GM21381 (cell line): ENCODE results near the gene SCEL.
"Not testable (repeated sequence)": the region's sequence is repeated elsewhere in the genome, so short reads cannot be mapped to it uniquely, and the experiment has no call there.

Experiments
- ATAC-seq: cut with Tn5 transposase; IDR thresholded peaks from one replicate; pipeline ENCODE4 v1.9.1; 2021; ENCODE audit warnings: mild to moderate bottlenecking, moderate library complexity; ENCODE audit not compliant: unreplicated experiment

Gene SCEL, protein sequence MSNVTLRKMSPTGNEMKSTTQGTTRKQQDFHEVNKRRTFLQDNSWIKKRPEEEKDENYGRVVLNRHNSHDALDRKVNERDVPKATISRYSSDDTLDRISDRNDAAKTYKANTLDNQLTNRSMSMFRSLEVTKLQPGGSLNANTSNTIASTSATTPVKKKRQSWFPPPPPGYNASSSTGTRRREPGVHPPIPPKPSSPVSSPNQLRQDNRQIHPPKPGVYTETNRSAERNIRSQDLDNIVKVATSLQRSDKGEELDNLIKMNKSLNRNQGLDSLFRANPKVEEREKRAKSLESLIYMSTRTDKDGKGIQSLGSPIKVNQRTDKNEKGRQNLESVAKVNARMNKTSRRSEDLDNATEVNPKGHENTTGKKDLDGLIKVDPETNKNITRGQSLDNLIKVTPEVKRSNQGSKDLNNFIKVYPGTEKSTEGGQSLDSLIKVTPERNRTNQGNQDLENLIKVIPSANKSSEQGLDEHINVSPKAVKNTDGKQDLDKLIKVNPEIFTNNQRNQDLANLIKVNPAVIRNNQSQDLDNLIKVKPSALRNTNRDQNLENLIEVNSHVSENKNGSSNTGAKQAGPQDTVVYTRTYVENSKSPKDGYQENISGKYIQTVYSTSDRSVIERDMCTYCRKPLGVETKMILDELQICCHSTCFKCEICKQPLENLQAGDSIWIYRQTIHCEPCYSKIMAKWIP

DNA sequence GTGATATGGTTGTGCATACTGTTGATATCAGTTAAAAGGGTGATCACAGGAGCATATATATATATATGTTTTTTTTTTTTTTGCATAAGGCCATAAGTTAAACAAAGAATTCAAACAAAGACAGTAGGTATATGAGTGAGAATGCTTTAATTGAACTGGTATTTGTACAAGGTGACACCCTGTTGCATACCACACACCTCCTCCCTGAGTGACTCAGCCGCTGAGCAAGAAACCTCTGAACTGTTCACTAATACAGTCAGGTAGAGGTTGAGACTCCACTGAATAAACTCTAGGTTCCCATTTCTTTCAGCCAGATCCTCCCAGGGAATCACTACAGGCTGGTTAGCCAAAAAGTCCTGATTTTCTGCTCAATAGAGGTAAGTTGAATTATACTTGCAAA is at the start of gene SCEL:
Gene SCEL (plus strand): TSS at position 259 of the 400 bp plus-strand sequence. CDS start 20,170 bp downstream, outside the sequence.
- no peak for ATAC-seq

DNA sequence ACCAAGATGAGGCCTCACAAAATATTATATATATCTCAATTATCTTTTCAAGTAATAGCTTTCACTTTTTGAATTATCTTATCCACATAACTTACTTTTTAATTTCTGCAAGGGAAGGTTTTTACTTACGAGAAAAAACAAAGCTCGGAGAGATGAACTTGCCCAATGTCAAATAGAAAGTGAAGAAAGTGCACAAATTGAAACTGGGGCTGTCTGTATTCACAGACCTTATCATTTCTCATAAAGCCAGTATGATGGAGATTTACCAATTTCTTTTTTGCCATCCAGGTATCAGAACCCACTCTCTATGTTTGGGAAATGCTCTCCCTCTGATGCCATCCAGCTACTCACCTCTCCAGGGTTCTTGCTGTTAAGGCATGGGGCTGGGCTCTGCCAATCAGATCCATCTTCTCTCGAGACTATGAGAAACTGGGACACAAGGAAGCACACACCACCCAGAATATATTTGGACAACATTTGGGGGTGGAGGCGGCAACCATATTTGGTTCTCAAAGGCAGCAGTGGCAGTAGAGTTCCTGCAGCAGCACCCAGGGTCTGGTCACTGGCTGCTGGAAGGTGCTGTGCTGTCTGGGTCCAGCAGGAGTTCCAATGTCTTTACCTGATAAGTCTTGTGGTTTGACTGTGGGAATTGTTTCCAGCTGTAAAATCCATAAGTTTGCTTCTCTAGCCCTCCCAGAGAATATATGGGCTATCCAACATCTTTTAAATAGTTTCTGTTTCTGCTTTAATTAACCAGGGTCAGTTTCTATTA is 45.8 kb upstream of the SCEL start:
- no peak for ATAC-seq

DNA sequence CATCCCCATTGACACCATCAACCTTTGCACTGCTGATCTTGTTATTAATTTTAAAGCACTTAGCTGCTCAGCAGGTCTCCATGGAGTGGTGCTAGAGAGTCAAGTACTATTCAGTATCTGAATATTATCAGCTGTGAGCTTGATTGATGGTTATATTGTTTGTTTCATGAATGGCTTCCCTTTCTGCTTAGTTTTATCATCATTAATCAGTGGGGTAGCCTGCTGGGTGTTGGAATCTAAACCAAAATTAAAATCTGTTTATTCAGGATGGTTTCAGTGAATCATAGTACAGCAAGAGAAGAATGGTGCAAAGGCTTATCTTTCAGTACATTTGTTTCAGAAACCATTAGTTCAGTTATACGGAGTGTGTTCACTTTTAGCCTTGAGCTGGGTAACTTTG is 42.5 kb upstream of the SCEL start:
- ATAC-seq = peak; percentile 63

DNA sequence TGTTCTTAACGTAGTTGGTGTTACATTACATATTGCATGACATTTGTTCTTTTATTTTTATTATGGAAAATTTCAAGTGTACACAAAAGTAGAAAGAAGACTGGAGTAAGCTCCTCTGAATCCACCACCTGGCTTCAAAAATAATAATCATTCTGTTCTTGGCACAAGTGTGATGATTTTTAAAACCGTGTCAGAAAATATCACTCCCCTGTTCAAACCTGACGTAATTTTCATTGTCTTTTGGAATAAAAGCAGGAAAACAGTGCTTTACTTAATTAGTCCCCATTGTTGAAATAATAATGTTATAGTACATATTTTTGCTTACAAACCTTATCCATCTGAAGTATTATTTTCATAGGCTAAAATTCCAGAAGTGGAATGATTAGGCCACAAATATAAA is 41.3 kb upstream of the SCEL start:
- ATAC-seq = no peak

DNA sequence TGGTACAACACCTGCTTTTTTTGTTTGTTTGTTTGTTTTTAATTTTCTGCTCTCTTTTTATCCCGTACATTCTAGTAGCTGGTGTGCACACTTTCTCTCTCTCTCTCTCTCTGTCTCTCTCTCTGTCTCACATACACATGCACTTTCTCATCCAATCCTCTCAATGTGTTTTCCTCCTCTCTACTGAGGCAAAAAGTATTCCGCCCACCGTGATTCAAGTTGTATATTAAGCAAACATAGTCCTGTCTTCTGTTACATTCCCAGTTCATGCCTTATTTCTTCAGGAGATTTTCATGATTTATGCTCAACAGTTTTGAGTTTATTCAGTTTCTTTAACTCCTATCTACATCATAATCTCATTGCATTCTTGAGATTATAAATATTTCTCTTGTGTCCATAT is 38.2 kb upstream of the SCEL start:
- no peak for ATAC-seq

DNA sequence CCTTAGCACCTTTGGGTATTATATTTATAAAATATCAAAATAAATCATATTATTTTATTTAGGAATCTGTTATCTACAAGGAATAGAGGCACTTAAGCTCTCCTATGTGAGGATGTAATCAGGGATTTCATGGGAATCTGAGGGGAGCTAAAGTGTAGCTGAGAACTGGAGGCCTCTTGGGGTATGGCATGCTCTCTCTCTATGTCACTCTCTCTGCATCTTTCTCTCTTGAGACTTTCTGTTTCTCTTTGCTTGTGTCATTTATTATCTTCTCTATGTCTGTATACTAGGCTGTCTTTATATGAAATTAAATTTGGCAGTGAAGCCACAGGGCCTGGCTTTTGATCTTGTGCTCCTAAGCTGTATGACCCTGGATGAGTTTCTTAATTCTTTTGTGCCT is 37.7 kb upstream of the SCEL start:
- ATAC-seq = no peak

DNA sequence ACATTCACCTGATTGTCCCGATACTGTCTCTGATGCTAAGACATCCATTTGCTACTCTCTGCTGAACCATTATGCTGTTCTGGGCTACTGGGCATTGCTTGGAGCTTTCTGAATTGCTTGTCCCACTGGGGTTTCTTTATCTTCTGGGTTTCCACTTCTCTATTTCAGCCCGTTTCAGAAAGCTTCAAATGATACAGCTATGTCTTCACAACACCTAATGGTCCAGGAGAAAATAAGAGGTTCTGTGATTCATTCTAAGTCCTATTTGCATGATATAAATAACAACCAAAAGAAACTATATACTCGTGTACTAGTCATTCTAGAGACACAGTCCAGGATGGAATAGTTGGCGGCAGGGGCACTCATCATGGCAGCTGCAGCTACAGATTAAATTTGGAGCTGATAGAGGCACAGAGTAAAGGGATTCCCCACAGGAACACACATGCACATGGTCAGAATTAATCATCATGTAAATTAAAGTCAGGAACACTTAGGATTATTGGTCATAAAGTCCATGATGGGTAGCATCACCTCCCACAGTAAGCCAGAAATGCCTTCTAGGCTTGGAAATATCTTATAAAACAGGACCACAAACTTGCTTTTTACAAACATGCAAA is 33.3 kb upstream of the SCEL start:
- peak; percentile 77 for ATAC-seq

DNA sequence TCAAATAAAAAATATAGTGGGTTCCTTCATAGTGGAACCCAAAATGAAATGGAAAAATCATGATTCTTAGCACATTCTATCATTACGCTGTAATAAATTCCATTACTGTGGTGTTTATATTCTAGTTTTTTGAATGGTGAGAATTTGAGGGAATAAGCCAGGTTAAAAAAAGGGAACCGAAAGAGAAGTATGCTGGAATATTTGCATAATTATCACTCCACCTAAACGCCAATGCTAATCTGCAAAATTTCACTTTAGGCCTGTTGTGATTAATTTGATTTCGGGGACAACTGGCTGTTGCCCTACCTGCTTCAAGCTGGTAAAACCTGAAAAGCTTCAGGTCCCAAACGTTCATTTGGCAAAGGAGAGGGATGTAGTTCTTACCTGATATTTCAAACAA is 32.1 kb upstream of the SCEL start:
- ATAC-seq = peak; percentile 34

DNA sequence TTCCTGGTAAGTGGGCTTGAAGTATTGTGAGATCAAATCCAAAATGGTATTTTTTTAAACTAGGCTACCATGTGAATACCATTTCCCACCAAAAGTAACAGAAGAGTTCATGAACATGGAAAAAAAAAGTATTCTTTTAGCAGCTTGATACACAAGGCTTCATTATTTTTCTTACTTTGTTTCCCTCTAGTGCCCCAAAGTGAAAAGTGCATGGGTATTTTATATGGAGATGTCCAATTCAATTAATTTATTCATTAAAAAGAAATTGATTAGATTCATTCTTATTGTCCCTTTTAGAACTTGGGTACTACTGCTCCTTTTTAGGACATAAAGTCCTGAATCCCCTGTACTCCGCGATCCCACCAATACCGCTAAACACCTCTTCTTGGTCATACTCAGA is 28.6 kb upstream of the SCEL start:
- no peak for ATAC-seq

DNA sequence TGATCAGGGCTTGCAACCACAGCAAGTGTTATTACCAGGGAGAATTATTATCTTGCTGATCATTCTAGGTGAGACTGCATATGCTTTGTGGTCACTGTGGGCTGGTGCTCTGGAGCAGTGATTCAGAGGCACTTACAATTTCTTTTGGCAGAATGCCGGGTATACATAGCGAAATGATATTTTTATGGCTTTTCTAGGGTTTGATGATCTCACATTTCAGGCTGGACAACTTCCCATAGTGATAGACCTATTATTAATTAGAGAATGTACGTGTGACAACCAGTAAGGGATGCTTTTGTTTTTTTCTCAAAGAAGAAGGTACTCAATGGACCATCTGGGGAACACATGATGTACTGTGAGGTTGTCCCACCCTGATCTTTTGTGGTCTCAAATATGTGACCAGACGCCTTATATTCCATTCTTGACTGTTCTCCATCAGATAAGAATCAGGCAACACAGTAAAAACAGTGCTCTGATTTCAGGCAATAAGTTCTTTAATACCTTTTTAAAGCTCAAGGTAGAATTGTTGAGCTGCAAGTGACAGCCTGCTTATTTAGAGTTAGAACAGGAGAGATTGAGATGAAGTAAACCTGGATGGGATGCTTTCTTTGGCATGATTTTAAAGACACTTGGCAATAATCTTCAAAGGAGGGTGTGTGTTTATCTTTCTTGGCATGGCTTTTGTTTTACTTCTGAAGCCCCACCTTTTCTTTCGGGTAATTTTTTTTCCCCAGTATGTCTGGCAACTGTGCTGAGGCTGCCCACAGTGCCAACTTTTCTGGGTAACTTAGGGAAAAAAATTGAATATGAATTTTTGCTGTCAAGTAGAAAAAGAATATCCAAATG is 27.4 kb upstream of the SCEL start:
- no peak for ATAC-seq

DNA sequence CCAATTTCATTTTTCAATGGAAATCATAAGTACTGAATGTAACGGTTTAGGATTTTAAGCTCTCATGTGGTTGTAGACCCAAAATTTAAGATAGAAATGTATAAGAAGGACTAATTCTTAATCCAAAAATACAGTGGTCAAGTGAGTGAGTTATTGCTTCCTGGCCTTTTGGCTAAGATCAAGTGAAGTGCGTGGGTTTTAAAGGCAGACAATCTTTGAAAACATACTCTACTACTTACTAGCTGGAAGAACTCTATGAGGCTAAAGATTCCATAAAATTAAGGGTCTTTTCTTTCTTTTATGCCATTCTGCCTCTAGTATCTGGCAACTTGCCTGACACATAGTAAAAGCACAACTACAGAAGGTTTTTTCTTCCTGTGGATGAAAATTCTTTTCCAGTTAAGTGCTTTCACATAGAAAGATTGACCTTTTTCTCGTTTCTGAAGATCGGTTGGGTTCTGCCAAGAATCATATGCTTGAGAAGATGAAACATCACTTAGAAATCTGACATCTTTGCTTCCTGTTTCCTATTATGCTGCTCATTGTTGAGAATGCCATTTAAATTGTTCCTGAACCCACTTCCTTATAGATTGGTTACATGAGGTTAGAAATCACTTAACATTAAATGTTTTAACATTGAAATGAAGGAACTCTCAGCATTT is 26.4 kb upstream of the SCEL start:
- ATAC-seq = no peak

DNA sequence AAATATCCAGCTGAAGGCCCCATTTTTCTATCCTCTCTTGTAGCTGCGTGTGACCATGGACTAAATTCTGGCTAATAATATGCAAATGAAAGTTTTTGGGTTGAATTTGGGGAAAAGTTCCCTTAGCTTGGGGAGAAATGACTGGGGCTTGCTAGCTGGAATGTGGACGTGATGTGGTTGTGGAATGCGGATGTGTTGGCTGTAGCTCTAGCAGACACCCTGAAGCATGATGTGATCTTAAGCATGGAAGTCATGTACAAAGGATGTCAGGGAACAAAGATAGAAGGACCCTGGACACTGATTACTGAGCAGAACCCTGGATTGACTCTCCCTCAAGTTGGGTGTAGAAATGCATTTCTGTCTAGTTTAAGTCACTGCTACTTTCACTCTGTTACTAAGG is 25.4 kb upstream of the SCEL start:
- no peak for ATAC-seq

DNA sequence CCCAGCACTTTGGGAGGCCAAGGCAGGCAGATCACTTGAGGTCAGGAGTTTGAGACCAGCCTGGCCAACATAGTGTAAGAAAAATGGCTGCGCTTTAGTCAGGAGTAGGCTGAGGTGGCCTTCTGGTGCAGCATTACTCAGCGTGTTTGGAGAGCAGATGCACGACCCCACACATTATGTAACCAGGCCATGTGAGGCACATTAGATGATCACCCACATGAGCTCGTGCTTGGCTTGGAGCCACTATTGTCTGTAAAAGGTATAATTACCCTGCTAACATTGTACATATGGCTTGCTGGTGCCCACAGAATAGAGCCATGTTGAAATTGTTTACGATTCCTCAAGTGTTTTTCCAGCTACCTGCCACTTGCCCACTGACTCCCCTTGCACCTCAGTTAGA is 24.0 kb upstream of the SCEL start:
- ATAC-seq = no peak

DNA sequence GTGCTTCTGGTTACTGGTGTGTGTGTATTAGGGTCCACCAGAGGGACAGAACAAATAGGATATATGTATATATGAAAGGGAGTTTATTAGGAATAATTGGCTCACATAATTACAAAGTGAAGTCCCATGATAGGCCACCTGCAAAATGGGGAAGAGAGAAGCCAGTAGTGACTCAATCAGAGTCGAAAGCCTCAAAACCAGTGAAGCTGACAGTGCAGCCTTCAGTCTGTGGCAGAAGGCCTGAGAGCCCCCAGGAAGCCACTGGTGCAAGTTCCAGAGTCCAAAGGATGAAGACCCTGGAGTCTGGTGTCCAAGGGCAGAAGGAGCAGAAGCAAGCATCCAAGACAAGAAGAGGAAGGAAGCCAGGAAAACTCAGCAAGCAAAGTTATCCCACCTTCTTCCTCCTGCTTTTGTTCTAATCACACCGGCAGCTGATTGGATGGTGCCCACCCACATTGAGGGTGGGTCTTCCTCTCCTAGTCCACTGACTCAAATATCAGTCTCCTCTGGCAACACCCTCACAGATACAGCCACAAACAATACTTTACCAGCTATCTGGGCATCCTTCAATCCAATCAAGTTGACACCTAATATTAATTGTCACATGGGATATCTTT is 21.7 kb upstream of the SCEL start:
- ATAC-seq = peak; percentile 84

DNA sequence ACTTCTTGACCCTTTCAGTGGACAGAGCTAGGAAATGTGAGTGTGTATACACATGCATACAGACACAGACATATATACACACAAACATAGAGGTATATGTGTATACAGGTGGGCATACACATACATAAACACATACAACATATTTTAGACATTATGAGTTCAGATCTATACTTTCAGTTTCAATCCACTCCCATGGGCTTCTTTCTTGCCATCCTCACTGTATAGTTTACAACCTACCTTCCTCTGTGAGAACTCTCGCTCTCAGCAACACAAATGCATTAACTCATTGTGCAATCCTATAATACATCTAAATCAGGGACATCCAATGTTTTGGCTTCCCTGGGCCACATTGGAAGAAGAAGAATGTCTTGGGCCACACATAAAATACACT is 21.2 kb upstream of the SCEL start:
- peak; percentile 79 for ATAC-seq

DNA sequence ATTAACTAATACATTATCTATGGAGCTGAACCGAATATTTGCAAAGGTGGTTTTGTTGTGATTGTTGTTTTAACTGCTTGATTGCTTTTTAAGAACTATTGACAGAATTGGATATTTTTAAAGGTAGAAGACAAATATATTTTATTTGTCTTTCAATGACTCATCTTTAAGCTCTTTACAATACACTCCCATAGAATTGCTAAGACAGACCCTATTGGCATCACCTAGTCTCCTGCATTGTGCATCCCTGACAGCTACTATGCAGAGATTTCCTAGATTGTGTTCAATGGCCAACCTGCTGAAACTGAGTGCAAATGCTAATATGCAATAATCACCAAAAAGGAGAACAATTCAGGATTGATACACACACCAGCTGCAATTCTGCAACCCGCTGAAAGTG is 19.7 kb upstream of the SCEL start:
- no peak for ATAC-seq

DNA sequence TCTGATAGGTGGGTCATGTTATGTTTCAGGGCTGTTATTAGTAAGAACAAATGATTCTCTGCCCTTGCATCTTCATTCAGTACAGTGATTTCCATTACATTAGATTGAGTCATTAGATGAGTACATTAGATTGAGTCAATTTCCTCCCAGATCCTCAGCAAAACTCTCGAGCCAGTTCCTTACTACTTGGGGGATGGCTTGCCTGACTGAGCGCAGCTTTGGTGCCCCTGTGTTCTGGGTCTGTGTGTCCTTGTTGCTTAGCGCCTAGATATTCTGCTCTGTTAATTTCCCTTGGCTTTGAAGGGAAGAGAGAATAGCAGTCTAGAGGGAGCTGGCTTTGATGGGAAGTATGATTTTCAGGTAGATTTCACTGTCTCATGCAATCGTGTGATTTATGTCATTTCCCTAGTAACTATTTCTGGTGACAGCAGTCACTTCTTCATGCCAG is 19.1 kb upstream of the SCEL start:
- no peak for ATAC-seq

DNA sequence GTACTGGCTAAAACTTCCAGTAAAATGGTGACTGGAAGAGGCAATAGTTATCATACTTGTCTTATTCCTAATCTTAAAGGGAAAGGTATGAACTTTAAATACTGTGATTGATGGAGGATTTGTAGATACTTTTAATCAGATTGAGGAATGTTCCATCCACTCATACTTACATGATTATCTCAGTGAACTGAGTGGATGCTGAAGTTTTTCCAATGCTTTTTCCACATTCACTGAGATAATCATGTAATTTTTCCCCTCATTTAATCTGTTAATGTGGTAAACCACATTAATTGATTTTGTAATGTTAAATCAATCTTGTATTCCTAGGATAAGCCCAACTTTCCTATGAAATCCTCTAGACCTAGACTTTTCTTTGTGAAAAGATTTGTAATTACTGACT is 17.2 kb upstream of the SCEL start:
- no peak for ATAC-seq

DNA sequence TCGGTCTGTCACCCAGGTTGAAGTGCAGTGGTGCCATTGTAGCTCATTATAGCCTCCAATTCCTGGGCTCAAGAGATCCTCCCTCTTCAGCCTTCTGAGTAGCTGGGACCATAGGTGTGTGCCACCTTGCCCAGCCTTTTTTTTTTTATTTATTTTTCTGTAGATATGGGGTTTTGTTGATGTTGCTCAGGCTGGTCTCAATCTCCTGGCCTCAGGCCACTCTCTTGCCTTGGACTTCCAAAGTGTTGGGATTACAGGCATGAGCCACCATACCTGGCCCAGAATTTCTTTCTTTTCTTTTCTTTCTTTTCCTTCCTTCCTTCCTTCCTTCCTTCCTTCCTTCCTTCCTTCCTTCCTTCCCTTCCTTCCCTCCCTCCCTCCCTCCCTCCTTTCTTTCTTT is 16.1 kb upstream of the SCEL start:
- not testable (repeated sequence) for ATAC-seq
